Measurements from ENCODE around the gene MRPL14.

MRPL14 gene

DNA sequence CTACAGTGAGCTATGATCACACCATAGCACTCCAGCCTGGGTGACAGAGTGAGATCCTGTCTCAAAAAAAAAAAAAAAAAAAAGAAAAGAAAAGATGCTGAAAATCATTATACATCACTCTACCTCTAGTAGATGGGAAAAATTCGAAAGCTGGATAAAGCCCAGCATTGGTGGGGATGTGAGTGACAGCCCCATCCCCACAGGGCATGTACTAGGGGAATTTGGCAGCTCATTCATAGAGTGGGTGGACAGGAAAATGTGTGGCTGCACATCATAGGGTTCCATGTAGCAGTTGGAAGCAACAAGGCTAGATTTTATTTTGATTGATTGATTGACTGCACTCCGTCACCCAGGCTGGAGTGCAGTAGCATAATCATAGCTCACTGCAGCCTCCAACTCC lies 42.0 kb downstream of the MRPL14 start:
- TF ChIP-seq EZH2 (optimal IDR thresholded peaks at IDR 0.05; ENCODE audit: low read depth, low read length) (no peak), EZH2phosphoT487 (IDR thresholded peaks at IDR 0.05; ENCODE audit: low read length) (no peak)
- TF ChIP-seq, protein P1, sequence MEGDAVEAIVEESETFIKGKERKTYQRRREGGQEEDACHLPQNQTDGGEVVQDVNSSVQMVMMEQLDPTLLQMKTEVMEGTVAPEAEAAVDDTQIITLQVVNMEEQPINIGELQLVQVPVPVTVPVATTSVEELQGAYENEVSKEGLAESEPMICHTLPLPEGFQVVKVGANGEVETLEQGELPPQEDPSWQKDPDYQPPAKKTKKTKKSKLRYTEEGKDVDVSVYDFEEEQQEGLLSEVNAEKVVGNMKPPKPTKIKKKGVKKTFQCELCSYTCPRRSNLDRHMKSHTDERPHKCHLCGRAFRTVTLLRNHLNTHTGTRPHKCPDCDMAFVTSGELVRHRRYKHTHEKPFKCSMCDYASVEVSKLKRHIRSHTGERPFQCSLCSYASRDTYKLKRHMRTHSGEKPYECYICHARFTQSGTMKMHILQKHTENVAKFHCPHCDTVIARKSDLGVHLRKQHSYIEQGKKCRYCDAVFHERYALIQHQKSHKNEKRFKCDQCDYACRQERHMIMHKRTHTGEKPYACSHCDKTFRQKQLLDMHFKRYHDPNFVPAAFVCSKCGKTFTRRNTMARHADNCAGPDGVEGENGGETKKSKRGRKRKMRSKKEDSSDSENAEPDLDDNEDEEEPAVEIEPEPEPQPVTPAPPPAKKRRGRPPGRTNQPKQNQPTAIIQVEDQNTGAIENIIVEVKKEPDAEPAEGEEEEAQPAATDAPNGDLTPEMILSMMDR (IDR thresholded peaks at IDR 0.05; ENCODE audit: low read length), result no peak
- no peak for DNase-seq
- H3K4me1 ChIP-seq (ENCODE audit: low read length), result peaks cover 9% of the 10 kb centered on the region
- H3F3A ChIP-seq (ENCODE audit: insufficient read depth, low read length), result no peaks in the 10 kb centered on the region
- no peak overlapping the region for H3K9ac ChIP-seq (ENCODE audit: low read length)
- H3K4me2 ChIP-seq (ENCODE audit: low read depth, low read length), result no peak overlapping the region
- H4K20me1 ChIP-seq (ENCODE audit: insufficient read depth, low read length), result no peaks in the 10 kb centered on the region
- no peaks in the 10 kb centered on the region for H3K9me3 ChIP-seq (replicated peaks; ENCODE audit: insufficient read depth, low read length)
- no peak overlapping the region for H2AFZ ChIP-seq (ENCODE audit: low read length)
- H3K27me3 ChIP-seq (replicated peaks; ENCODE audit: insufficient read depth, low read length), result no peaks in the 10 kb centered on the region
- H3K79me2 ChIP-seq (ENCODE audit: low read length), result no peaks in the 10 kb centered on the region
- no peak overlapping the region for H3K4me3 ChIP-seq (ENCODE audit: low read length)
- no peaks in the 10 kb centered on the region for H3K9me2 ChIP-seq (replicated peaks; ENCODE audit: insufficient read depth, low read length)
- H3K27ac ChIP-seq (ENCODE audit: low read length), result no peak overlapping the region
- no peaks in the 10 kb centered on the region for H3K36me3 ChIP-seq (replicated peaks; ENCODE audit: insufficient read depth, low read length)

DNA sequence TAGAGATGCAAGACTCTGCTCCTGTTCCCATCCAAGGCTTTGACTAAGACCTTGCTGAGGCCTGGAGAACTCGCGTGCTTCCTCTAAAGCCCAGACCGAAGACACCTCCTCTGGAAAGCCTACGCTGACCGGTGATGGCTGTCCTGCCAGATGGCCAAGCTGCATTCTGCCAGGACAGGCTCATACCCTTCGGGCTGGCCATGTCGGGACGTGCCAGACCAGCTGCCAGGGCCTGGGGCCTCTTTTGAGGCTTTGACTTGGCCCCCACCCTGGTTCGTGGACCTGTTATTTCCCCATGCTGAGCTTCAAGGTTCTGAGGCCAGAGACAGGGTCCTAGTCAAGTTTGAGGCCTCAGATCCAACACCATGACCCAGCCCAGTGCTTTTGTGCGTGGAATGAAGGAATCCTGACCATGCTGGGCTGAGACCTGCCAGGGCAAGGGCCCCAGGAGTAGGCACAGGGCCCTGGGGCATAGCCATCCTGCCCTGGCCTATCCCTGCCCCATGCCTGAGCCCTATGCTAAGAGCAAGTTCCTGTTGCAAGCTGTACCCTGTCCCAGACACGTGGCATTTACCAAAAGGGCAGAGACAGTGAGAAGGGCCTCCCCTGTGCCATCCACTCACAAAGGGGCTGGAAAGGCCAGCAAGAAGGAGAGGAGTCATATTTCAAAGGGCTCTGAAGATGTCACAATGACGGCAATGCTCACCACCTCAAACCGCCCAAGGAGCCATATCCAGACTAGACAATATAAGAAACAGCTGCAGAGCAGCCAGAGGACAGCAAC lies 42.8 kb downstream of the MRPL14 start:
- Histone ChIP-seq H3K9me2 (replicated peaks; ENCODE audit: insufficient read depth, low read length) (no peaks in the 10 kb centered on the region), H3K27ac (ENCODE audit: low read length) (no peak overlapping the region), H3K4me3 (ENCODE audit: low read length) (no peak overlapping the region), H4K20me1 (ENCODE audit: insufficient read depth, low read length) (no peaks in the 10 kb centered on the region), H3K4me2 (ENCODE audit: low read depth, low read length) (no peak overlapping the region), H3K9ac (ENCODE audit: low read length) (no peak overlapping the region), H3K36me3 (replicated peaks; ENCODE audit: insufficient read depth, low read length) (no peaks in the 10 kb centered on the region), H2AFZ (ENCODE audit: low read length) (no peak overlapping the region), H3K9me3 (replicated peaks; ENCODE audit: insufficient read depth, low read length) (no peaks in the 10 kb centered on the region), H3F3A (ENCODE audit: insufficient read depth, low read length) (no peaks in the 10 kb centered on the region), H3K4me1 (ENCODE audit: low read length) (peaks cover 13% of the 10 kb centered on the region), H3K27me3 (replicated peaks; ENCODE audit: insufficient read depth, low read length) (no peaks in the 10 kb centered on the region), H3K79me2 (ENCODE audit: low read length) (no peaks in the 10 kb centered on the region)
- TF ChIP-seq, protein P1 (IDR thresholded peaks at IDR 0.05; ENCODE audit: low read length), result no peak
- no peak for TF ChIP-seq EZH2 (optimal IDR thresholded peaks at IDR 0.05; ENCODE audit: low read depth, low read length)
- no peak for TF ChIP-seq EZH2phosphoT487 (IDR thresholded peaks at IDR 0.05; ENCODE audit: low read length)
- no peak for DNase-seq

DNA sequence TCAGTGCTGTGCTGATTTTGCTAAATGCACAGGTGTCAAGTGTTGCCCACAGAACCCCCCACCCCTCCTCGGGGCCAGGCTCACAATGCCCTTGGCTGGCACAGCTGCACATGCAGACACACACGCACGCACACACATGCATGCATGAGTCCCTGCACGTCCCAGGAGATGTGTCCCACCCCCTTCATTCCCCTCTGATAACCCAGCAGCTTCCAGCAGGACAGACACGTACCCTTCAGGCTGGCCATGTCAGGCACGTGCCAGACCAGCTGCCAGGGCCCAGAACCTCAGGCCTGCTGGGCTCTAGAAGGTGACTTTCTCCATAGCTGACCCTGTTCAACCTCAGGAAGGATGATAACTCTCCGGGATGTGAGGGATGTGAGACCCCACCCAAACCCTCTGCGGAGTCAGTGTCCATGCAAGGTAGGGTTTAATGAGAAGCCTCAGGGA lies 44.4 kb downstream of the MRPL14 start:
- Histone ChIP-seq H3F3A (ENCODE audit: insufficient read depth, low read length) (no peaks in the 10 kb centered on the region), H4K20me1 (ENCODE audit: insufficient read depth, low read length) (no peaks in the 10 kb centered on the region)
- TF ChIP-seq EZH2phosphoT487 (IDR thresholded peaks at IDR 0.05; ENCODE audit: low read length), result no peak
- TF ChIP-seq, protein P1 (IDR thresholded peaks at IDR 0.05; ENCODE audit: low read length), result no peak
- TF ChIP-seq EZH2 (optimal IDR thresholded peaks at IDR 0.05; ENCODE audit: low read depth, low read length), result no peak

More for the DNA sequence above, 44.4 kb downstream of the MRPL14 start:
- Histone ChIP-seq H3K4me1 (ENCODE audit: low read length) (peaks cover 15% of the 10 kb centered on the region), H3K9ac (ENCODE audit: low read length) (no peak overlapping the region), H3K27ac (ENCODE audit: low read length) (no peak overlapping the region), H3K9me3 (replicated peaks; ENCODE audit: insufficient read depth, low read length) (no peaks in the 10 kb centered on the region), H3K27me3 (replicated peaks; ENCODE audit: insufficient read depth, low read length) (no peaks in the 10 kb centered on the region), H3K79me2 (ENCODE audit: low read length) (no peaks in the 10 kb centered on the region), H3K36me3 (replicated peaks; ENCODE audit: insufficient read depth, low read length) (no peaks in the 10 kb centered on the region), H3K4me3 (ENCODE audit: low read length) (no peak overlapping the region), H3K9me2 (replicated peaks; ENCODE audit: insufficient read depth, low read length) (no peaks in the 10 kb centered on the region), H2AFZ (ENCODE audit: low read length) (no peak overlapping the region), H3K4me2 (ENCODE audit: low read depth, low read length) (no peak overlapping the region)
- DNase-seq, result no peak

All from MM.1S (cell line).